Heart left ventricle (tissue), 16 donors: ENCODE results near the gene CERT1. TPM values are rescaled to one million over a fixed set of nuclear protein-coding genes. Genes with fewer than 3 reads are reported as not detected.

Experiments
- ATAC-seq, 4 donors: fragments of 200-7000 bp; cut with Tn5 transposase; one replicate each; pipeline ENCODE4 v1.9.1; 2020 to 2022; ENCODE audit warnings: moderate library complexity in 4 of 4, mild to moderate bottlenecking in 3 of 4, moderate number of reproducible peaks in 1 of 4
- DNase-seq, 5 donors: peaks; one replicate each; pipeline ENCODE4 v3.0.0-alpha.2; 2020
- H3K27ac ChIP-seq, 12 donors: fragments of 200-600 bp; sonication (generic) in 4 of 12; one replicate each; pipeline versions ENCODE4 v1.5.0 to v1.8.0; 2016 to 2022; ENCODE audit warnings: mild to moderate bottlenecking in 2 of 12
- H3K27me3 ChIP-seq, 9 donors: fragments of 200-600 bp; sonication (generic) in 2 of 9; one replicate each; pipeline versions ENCODE4 v1.5.1 to v1.8.0; 2016 to 2022; ENCODE audit warnings: mild to moderate bottlenecking in 3 of 9
- H3K36me3 ChIP-seq, 9 donors: fragments of 200-600 bp; sonication (generic) in 2 of 9; one replicate each; pipeline versions ENCODE4 v1.5.0 to v1.8.0; 2018 to 2022; ENCODE audit warnings: mild to moderate bottlenecking in 2 of 9
- H3K4me1 ChIP-seq, 12 donors: fragments of 200-600 bp; sonication (generic) in 4 of 12; one replicate each; pipeline versions ENCODE4 v1.5.0 to v1.8.0; 2016 to 2022; ENCODE audit warnings: mild to moderate bottlenecking in 3 of 12
- H3K4me3 ChIP-seq, 12 donors: fragments of 200-600 bp; sonication (generic) in 4 of 12; one replicate each; pipeline versions ENCODE4 v1.5.0 to v1.8.0; 2017 to 2022; ENCODE audit warnings: mild to moderate bottlenecking in 9 of 12, moderate library complexity in 4 of 12
- H3K9me3 ChIP-seq, 12 donors: fragments of 200-600 bp; sonication (generic) in 4 of 12; one replicate each; pipeline versions ENCODE4 v1.5.0 to v1.8.0; 2016 to 2022; ENCODE audit warnings: mild to moderate bottlenecking in 1 of 12
- POLR2A ChIP-seq, 2 donors: fragments of 450-650 bp; IDR thresholded peaks; one replicate each; pipeline ENCODE4 v1.6.1; 2017; ENCODE audit warnings: antibody characterized with exemption in 2 of 2, mild to moderate bottlenecking in 2 of 2, moderate library complexity in 2 of 2
- WGBS, 4 donors: extraction: QIAGEN DNeasy Blood & Tissue Kit in 2 of 4; methylation state at CpG; one replicate each; pipeline versions ENCODE4 v1.1.5 to v1.1.7; 2013 to 2018; 5-methylcytosine and 5-hydroxymethylcytosine counted together
- intact Hi-C, 10 donors: fragments of 100-400 bp; cut with DNase I; formaldehyde crosslinking; loops; one replicate each; pipeline versions ENCODE4 v1.11.1 to v1.14.2; 2022
- polyA plus RNA-seq, 2 donors: library from polyadenylated mRNA; stranded (reverse); fragments of 200-250 nt; gene quantifications; one replicate each; pipeline ENCODE4 v1.2.3, GENCODE V29; 2013
- total RNA-seq, 9 donors: library from RNA; depleted of rRNA in 2 of 9; stranded (reverse); fragments of >200 nt in 2 of 9; fragmentation: NEBNext Ultra II Directional in 3 of 9; extraction: Animal tissue kit (Norgen Biotek cat#: 25700) in 3 of 9; gene quantifications; one replicate each; pipeline versions ENCODE4 v1.1.0 to v1.2.4, GENCODE V29; 2016 to 2023
- TF ChIP-seq, protein P1 (sequence below), 12 donors: fragments of 200-600 bp; sonication (generic) in 4 of 12; IDR thresholded peaks; one replicate each; pipeline versions ENCODE4 v1.5.0 to v1.8.0; 2018 to 2022; ENCODE audit warnings: antibody characterized with exemption in 12 of 12, mild to moderate bottlenecking in 5 of 12
- donor health status: ischemic (EF 13 %, LVEDD 7.1; RV severe dilation, severe dysfunction).
- donor health status: healthy with polysubstance abuse.
- donor health status: DM: no; HTN: yes; CAD: no.
- donor health status: DM: no; HTN: no; CAD: no.
- donor health status: ischemic (EF 25% LVEDD 6.9; RV normal size, moderate dysfunction).
- donor health status: ischemic (EF 25% LVEDD 5.7; RV mildly dilated, moderate dysfunction).
- donor health status: healthy.
- donor health status: DM: yes; HTN: yes; CAD: no.
- donor health status: ischemic (EF 35%, LVEDD 5.7; RV mildly dilated, moderate dysfunction).
- donor health status: nonischemic (EF 11% LVEDD 7.7; RV severe dilation, severe dysfunction).
- donor health status: DM: yes; HTN: yes; CAD: no.
- donor health status: PGD.
- donor health status: ischemic (EF 29% LVEDD 5.4; RV normal size, mild dysfunction).
- donor health status: nonischemic (EF 23%, LVEDD 6.1; RV moderate dilation, normal function).

Gene CERT1
- total and polyA plus RNA-seq, 11 donors: 6.7 to 57.6 (median 27.3) TPM

DNA sequence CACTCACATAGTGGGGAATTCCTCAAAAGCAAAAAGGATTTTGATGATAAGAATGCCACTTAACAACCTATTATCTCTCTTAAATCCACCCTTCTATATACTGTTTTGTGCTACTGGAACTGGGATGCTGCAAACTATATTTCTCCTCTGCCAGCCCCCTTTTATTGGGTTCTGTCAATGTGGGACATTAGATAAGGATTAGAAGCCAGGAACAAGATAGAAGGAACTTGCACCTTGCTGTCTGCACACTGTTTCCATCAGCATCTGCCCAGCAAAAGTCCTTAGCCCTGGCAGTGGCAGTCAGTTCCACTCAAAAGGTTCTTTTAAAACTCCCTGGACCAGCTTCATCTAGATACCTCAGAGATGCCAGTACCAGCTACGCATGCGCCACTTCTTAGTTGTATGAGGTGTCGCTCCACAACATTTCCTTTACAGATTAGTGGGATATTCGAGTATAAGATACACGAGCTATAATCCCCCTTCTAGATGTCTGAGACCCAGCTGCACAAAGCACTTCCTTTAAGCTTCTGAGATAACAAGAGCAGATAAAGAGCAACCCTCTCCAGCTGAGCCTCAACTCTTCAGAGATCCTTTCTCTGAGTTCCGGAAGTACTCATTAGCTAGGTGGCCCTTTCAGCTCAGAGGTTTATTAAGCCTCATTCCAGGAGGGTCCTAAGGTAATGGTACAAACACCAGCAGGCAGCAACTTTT is 45.3 kb downstream of the CERT1 start:
- no peak for DNase-seq
- peaks cover 0 to 41% (median 19%) of the 10 kb centered on the region in 12 donors for H3K4me1 ChIP-seq
- intact Hi-C loops: no loop called here
- TF ChIP-seq, protein P1, sequence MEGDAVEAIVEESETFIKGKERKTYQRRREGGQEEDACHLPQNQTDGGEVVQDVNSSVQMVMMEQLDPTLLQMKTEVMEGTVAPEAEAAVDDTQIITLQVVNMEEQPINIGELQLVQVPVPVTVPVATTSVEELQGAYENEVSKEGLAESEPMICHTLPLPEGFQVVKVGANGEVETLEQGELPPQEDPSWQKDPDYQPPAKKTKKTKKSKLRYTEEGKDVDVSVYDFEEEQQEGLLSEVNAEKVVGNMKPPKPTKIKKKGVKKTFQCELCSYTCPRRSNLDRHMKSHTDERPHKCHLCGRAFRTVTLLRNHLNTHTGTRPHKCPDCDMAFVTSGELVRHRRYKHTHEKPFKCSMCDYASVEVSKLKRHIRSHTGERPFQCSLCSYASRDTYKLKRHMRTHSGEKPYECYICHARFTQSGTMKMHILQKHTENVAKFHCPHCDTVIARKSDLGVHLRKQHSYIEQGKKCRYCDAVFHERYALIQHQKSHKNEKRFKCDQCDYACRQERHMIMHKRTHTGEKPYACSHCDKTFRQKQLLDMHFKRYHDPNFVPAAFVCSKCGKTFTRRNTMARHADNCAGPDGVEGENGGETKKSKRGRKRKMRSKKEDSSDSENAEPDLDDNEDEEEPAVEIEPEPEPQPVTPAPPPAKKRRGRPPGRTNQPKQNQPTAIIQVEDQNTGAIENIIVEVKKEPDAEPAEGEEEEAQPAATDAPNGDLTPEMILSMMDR (IDR thresholded peaks at IDR 0.05): no peak
- no peak for TF ChIP-seq POLR2A (IDR thresholded peaks at IDR 0.05)
- no peaks in the 10 kb centered on the region for H3K27me3 ChIP-seq
- H3K36me3 ChIP-seq: peaks cover 0 to 4% (median 0%) of the 10 kb centered on the region in 9 donors
- no peak overlapping the region for H3K4me3 ChIP-seq
- H3K27ac ChIP-seq: peak overlapping the region in 2 of 12 donors; percentile 24 to 27
- H3K9me3 ChIP-seq: peaks cover 0 to 42% (median 28%) of the 10 kb centered on the region in 12 donors
- 71 to 78% (median 74%) methylated on average over 6 of the region's 6 CpGs for WGBS, 4 donors
- no peak for ATAC-seq

DNA sequence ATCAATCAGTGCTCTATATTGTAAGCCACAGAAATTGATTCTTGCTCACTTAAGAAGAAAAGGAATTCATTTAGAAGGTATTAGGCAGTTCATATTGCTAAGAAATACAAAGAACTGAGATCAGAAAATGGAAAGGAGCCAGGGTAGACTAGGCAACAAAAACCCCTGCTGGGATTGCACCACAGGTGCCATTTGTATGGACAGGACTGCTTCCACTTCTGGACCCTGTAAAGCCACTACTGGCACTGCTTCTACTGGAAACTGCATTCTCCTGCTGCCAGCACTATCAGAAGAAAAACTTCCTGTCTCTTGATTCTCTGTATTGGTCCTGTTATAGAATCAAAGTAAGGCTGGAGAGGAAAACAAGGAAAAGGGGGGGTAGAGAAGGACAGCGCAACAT is 45.9 kb downstream of the CERT1 start:
- peak overlapping the region in 2 of 12 donors; percentile 24 to 27 for H3K27ac ChIP-seq

DNA sequence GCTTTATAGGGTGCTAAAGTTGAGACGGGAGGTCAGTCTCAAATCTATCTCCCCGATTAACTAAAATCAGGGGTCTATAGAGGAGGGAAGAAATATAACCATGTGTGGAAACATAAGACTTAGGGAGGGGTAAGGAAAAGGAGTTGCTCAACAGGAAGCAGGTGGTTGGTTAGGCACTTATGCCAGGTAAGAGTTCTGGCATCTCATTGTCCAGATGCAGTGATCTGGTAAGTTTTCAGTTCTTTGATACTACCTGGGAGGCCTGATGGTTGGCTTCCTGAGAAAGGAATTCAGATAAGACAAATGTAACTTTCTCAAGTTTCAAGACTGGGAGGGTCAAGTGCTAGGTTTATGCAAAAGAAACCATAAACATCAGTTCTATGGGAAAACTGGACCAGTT is 47.7 kb downstream of the CERT1 start:
- intact Hi-C loops: no loop called here
- peaks cover 0 to 49% (median 22%) of the 10 kb centered on the region in 12 donors for H3K4me1 ChIP-seq
- H3K4me3 ChIP-seq: no peak overlapping the region
- no peak for ATAC-seq
- H3K36me3 ChIP-seq: peaks cover 0 to under 1% (median 0%) of the 10 kb centered on the region in 9 donors
- WGBS, 4 donors: 89 to 100% (median 91%) methylated on average over 2 of the region's 2 CpGs
- H3K27ac ChIP-seq: no peak overlapping the region
- no peak for TF ChIP-seq POLR2A (IDR thresholded peaks at IDR 0.05)
- TF ChIP-seq, protein P1 (IDR thresholded peaks at IDR 0.05): no peak
- H3K27me3 ChIP-seq: no peaks in the 10 kb centered on the region
- H3K9me3 ChIP-seq: peaks cover 0 to 18% (median 8%) of the 10 kb centered on the region in 12 donors
- DNase-seq: no peak

More for the DNA sequence above, 45.9 kb downstream of the CERT1 start:
- intact Hi-C loops: no loop called here
- peaks cover 0 to 35% (median 24%) of the 10 kb centered on the region in 12 donors for H3K9me3 ChIP-seq
- DNase-seq (peak in 2 of 5 donors; percentile 8 to 24), ATAC-seq (peak in 3 of 4 donors; percentile 69 to 85 (median 76))
- H3K4me3 ChIP-seq: no peak overlapping the region
- peaks cover 0 to 48% (median 20%) of the 10 kb centered on the region in 12 donors for H3K4me1 ChIP-seq
- TF ChIP-seq, protein P1 (IDR thresholded peaks at IDR 0.05): no peak
- H3K27me3 ChIP-seq: no peaks in the 10 kb centered on the region
- H3K36me3 ChIP-seq: peaks cover 0 to 4% (median 0%) of the 10 kb centered on the region in 9 donors
- 41 to 70% (median 54%) methylated on average over 1 of the region's 1 CpG for WGBS, 4 donors

DNA sequence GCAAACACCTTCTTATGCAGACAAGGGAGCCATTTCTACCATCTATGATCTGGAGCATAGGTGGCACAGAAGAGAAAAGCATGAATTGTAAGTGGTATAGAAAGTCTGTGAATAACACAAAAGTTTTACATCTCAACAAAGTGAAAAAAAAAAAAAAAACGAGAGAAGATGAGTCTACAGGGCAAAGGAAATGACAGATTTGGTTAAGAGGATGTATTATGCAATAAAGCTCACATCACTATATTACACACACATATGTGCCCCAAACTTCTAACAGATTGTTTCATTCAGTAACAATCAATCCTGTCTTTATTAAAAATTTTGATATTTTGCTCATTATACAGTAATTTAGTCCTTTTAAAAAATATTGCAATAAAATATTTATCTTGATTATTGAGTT is 49.8 kb downstream of the CERT1 start:
- ATAC-seq: no peak
- 19 to 46% (median 31%) methylated on average over 1 of the region's 1 CpG for WGBS, 4 donors
- TF ChIP-seq, protein P1 (IDR thresholded peaks at IDR 0.05): no peak
- no peak for TF ChIP-seq POLR2A (IDR thresholded peaks at IDR 0.05)
- H3K36me3 ChIP-seq: peaks cover 0 to 10% (median 0%) of the 10 kb centered on the region in 9 donors
- H3K4me3 ChIP-seq: no peak overlapping the region
- DNase-seq: no peak
- H3K27me3 ChIP-seq: no peaks in the 10 kb centered on the region
- intact Hi-C loops: no loop called here
- no peak overlapping the region for H3K27ac ChIP-seq
- no peaks in the 10 kb centered on the region for H3K9me3 ChIP-seq
- H3K4me1 ChIP-seq: peaks cover 0 to 49% (median 22%) of the 10 kb centered on the region in 12 donors
